HL-60/S4 treated with retinoic acid at 250 ng/mL for 4 days and 3 days (cell line): Measurements from ENCODE around the gene CHST8.
"Not testable (repeated sequence)": the region's sequence is repeated elsewhere in the genome, so short reads cannot be mapped to it uniquely, and the experiment has no call there.

Experiments
- in situ Hi-C: fragments of 300-500 bp; cut with MboI; formaldehyde crosslinking; loops from 2 replicates; pipeline ENCODE4 v1.7.0; 2022; ENCODE audit warnings: low sequenced_read_pairs

The CHST8 gene, protein sequence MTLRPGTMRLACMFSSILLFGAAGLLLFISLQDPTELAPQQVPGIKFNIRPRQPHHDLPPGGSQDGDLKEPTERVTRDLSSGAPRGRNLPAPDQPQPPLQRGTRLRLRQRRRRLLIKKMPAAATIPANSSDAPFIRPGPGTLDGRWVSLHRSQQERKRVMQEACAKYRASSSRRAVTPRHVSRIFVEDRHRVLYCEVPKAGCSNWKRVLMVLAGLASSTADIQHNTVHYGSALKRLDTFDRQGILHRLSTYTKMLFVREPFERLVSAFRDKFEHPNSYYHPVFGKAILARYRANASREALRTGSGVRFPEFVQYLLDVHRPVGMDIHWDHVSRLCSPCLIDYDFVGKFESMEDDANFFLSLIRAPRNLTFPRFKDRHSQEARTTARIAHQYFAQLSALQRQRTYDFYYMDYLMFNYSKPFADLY

GRCh38 chr19:33621811-33622504 is at the start of gene CHST8:
CHST8 (plus strand) TSS chr19:33621953; CDS start chr19:33689262, 67,309 bp downstream.
- in situ Hi-C loops = no loop called here

DNA sequence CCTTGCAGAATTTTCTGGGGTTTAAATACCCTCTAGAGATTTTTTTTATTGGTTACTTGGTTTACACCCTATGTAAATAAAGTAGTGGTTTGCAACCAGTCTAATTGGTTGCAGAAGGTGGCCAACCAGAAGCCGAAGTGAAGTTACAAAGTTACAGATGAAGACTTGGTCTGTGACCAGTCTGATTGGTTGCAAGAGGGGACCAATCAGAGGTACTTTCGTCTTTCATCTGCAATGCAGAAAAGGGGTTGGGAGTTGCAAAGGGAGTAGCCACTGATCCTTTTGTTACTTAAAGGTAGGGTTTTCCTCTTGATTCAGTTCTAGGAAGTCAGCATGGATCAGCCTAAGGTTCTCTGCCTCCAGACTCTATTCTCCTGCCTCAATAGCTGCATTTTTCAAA is 48.8 kb upstream of the CHST8 start:
- in situ Hi-C loops = no loop called here

DNA sequence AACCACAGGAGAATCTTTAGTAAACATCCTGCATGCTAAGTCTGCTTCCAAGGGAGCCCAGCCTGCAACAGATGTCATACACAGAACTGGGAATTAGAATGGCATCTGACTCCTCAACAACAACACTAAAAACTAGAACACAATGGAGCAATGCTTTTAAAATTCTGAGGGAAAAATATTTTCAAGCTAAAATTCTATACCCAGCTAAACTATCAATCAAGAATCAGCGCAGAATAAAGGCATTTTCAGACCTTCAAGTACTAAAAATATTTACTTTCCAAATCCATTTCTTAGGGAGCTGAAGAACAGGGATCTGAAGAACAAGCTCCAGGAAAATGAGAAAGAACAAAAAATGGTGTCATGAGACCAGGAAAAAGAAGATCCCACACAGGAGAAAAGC is 46.9 kb upstream of the CHST8 start:
- in situ Hi-C loops = no loop called here

- in situ Hi-C loops = no loop called here
Observed at GRCh38 chr19:33578697-33579096, 43.1 kb upstream of the CHST8 start.

DNA sequence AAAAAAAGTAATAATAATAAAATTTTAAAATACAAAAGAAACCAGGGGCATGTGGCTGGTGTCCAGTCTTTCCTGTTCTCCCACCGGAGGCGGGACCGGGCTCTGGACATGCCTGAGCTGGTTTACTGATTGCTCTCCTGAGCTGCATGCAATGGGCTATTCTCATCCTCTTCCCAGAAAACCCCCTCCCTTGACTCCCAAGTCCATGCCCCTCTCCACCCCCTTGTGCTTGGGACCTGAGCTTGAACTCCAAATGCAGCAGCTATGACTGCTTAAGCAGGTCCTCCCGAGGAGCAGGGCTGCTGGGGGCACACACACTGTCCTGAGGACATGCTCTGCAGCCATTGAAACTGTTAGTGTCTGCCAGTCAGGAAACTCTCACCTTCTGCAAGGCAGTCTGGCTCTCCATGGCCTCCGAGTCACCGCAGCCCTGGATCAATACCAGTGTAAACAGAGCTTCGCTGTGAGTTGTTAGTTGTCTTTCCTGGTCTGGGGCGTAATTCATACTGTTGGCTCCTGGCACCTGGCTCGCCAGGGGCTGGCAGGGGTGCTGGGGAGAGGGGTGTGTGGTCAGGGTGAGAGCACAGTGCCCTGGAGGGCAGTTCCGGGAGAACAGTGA is 41.6 kb upstream of the CHST8 start:
- in situ Hi-C loops = no loop called here

DNA sequence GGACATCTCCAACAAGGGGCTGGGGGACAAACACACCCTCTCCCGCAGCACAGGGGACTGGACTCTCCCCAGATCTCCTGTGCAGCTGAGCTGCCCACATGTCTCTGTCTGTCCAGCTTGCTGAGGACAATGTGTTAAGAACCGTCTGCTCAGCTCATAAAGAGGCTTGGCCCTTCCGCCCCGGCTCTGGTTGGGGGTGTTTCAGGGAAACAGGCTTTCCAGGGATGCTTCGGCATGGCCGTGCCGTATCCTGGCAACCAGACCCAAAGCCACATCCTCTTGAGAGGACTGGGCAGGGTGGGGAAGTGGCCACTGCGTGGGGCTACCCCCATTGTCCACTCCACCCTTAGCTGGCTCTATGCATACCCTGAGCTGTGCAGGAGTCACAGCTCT is 41.1 kb upstream of the CHST8 start:
- in situ Hi-C loops = no loop called here

DNA sequence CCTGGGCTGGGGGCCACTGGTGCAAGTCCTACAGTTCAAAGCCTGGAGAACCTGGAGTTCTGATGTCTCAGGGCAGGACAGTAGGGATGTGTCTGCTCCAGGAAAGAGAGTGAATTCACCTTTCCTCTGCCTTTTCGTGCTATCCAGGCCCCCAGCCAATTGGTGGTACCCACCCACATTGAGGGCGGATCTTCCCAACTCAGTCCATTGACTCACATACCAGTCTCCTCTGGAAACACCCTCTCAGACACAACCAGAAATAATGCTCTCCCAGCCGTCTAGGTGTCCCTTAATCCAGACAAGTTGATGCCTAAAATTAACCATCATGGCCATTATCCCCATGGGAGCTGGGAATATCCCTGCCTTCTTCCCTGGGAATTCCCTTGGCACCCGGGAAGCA is 38.8 kb upstream of the CHST8 start:
- in situ Hi-C loops = no loop called here

- in situ Hi-C loops = no loop called here
Observed at GRCh38 chr19:33587150-33587549, 34.6 kb upstream of the CHST8 start.

- in situ Hi-C loops = no loop called here
Observed at GRCh38 chr19:33590224-33590623, 31.5 kb upstream of the CHST8 start.

- in situ Hi-C loops = no loop called here
Observed at GRCh38 chr19:33595783-33596182, 26.0 kb upstream of the CHST8 start.

GRCh38 chr19:33601583-33601982 is 20.2 kb upstream of the CHST8 start:
- in situ Hi-C loops = no loop called here

DNA sequence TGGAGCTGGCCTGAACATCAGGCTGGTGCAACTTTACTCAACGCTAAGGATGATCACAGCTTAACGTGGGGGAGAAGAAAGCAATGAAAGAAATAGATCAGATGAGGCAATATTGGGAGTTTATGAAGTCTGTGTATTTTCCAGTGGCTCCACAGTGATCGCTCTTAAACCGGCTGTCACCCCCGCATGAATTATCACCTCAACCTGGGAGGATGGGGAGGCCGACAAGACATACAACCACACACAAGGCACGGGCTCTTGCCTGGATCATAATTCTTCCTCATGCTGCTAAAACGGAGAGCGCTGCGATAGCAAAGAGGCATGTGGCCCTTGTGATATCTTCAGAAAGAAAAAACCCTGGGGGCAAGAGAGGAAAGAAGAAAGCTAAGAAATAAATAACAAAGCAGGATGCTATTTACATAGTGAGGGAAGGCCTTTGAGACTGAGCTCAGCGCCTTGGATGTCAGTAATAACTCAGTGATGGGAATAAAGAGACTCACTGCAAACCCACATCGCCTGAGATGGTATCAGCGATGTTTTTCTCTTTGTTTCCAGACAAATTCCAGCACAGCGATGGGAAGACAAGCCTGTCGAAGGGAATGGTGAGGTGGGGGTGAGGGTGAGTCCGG is 19.1 kb upstream of the CHST8 start:
- in situ Hi-C loops = no loop called here

- in situ Hi-C loops = no loop called here
Observed at GRCh38 chr19:33603377-33603776, 18.4 kb upstream of the CHST8 start.

GRCh38 chr19:33604651-33605050 is 17.1 kb upstream of the CHST8 start:
- in situ Hi-C loops = no loop called here

GRCh38 chr19:33605803-33606295 is 15.9 kb upstream of the CHST8 start:
- in situ Hi-C loops = not testable (repeated sequence)

DNA sequence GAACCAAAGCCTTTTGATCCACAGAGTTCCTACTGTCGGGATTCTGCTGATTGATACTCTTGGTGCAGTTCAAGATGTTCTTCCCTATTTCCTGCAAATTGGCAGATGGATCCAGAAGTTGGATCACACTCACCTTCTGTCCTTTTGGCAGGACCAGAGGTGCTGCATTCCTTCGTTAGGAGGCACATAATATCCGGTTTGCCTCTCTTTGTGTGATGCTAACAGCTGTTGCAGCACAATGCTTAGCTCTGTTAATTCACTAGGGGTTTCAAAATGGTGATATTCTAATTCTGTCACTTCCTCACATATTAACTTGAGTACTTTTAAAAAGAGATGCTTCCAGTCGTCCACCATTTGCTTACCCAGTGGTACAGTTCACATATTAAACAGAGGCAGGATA is 15.2 kb upstream of the CHST8 start:
- in situ Hi-C loops = no loop called here

GRCh38 chr19:33609353-33609752 is 12.4 kb upstream of the CHST8 start:
- in situ Hi-C loops = no loop called here

- in situ Hi-C loops = no loop called here
Observed at GRCh38 chr19:33610588-33610987, 11.2 kb upstream of the CHST8 start.

GRCh38 chr19:33612928-33613619 is 8.7 kb upstream of the CHST8 start:
- in situ Hi-C loops = no loop called here

DNA sequence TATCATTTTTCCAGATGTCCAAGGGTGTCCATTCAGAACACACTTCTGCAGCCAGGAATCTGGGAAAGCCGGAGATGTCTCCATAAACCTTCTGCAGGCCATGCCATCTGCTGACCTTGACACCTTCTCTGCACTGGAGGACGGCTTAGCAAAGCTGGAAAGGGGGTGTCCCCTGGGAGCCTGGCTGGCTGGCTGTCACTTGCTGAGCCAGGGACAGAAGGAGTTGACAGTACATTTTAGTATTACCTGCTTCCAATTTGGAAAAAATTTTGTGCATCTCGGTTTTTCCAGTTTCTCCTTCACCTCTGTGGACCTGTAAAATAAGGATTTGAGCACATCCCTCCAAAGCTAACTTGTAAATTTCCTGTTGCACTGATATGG is 8.1 kb upstream of the CHST8 start:
- in situ Hi-C loops = no loop called here

DNA sequence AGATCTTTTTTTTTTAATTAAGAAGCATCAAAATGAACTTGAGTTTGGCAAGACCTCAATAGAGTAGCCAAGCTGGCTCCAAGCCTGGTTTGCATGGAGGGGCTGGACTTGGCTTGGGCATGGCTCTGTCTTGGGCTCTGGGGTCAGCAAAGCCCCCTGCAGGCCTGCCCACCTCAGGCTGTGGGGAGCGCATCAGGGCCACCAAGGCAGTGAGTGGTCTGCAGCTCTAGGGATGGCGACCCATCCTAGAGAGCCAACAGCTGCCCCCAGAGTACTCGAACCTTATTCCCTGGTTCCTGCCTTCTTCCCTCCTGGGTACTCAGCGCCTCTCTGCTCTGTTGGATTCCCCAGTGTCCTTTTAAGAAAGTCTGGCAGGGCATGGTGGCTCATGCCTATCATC is 5.4 kb upstream of the CHST8 start:
- in situ Hi-C loops = no loop called here
